ENCODE measurements around the gene MED4.

The MED4 gene

DNA sequence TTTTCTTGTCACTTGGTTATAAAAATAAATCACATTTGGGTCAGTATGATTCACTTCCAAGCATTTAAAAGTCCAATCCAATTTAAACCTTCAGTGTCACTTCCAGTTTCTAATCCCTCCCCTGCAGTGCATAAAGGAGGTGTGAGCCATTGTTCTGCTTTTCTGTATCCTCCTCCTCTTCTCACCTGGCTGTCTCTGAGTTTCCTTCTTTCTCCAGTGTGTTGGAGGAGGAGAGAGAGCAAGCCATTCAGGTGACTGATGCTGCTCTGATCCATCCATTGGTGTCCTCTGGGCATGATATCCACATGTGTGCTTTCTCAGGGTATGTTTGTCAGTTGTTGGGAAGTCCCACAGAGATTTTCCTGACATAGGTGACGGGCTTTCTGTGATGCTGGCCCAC, 56.1 kb downstream of the MED4 start:
- no peak for DNase-seq (ENCODE audit: low read depth in 1 of 2, low spot score in 1 of 2)

DNA sequence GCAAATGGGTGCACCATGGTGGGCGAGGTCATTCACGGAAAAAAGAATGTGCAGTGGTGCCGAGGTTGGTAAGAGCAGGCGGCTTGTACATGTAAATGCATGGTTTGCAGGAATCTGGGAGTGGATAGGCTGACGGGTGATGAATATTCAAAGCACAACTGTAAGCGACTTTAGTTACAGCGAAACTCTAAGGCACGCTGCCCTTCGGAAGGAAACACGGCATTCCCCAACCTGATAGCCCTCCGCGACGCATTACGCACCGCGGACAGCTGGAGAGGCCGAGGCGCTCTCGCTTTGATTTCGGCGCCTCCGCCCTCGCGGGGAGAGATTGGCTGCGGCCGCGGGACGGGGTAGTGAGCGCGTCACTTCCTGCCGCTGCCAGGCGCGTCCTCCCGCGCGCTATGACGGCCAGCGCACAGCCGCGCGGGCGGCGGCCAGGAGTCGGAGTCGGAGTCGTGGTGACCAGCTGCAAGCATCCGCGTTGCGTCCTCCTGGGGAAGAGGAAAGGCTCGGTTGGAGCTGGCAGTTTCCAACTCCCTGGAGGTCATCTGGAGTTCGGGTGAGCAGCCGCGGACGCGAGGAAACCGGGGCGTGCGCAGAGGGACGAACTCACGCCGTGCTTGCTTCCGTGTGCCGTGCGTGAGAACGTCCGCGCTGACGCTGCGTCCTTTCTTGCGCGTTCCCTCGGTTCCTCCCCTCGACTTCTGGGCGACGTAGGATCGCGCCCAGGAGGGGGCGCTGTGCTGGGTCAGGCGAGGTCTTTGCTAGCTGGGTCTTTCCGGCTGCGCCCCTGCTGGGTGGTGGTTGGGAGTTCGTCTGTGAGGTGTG, 57.3 kb downstream of the MED4 start, which contains the start of gene NUDT15:
Gene NUDT15 (plus strand): TSS at position 381 of the 828 bp plus-strand sequence. CDS start 21 bp downstream, at position 402.
- DNase-seq (ENCODE audit: low read depth in 1 of 2, low spot score in 1 of 2), result peak; percentile 94

DNA sequence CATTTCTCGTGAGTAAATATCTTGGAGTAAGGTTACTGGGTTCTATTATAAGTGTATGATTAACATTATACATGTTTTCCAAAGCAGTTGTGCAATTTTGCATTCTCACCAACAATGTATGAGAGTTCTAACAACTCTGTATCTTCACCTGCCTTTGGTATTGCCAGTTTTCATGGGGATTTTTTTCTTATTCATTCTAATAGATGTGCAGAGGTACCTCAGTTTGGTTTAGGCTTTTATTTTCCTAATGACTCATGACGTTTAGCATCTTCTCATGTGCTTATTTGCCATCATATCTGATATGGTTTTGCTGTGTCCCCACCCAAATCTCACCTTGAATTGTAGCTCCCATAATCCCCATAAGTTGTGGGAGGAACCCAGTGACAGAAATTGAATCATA, 65.0 kb downstream of the MED4 start:
- no peak for DNase-seq (ENCODE audit: low read depth in 1 of 2, low spot score in 1 of 2)

DNA sequence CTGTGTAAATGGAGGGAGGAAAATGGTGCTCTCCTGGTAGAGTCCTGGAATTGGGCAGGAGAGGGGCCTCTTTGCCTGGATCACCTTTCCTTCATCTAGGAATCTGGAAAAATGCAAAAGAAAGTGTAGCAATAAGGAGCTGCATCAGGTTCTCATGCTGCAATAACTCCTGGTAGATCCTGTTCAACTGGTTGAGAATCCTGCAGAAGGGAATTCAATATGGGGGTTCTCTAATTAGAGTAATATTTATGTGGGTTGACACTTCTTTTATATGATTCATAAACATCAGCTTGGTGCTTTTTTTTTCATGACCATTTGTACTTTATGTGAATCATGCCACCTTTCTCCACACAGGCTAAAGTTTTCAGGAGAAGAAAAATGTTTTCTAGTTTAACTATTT, 66.8 kb downstream of the MED4 start:
- DNase-seq (ENCODE audit: low read depth in 1 of 2, low spot score in 1 of 2), result no peak
